GM21381 (cell line): Measurements from ENCODE around the gene C10orf105.

Experiments used
- ATAC-seq: cut with Tn5 transposase; IDR thresholded peaks from one replicate; pipeline ENCODE4 v1.9.1; 2021; ENCODE audit warnings: mild to moderate bottlenecking, moderate library complexity; ENCODE audit not compliant: unreplicated experiment

Gene C10orf105

DNA sequence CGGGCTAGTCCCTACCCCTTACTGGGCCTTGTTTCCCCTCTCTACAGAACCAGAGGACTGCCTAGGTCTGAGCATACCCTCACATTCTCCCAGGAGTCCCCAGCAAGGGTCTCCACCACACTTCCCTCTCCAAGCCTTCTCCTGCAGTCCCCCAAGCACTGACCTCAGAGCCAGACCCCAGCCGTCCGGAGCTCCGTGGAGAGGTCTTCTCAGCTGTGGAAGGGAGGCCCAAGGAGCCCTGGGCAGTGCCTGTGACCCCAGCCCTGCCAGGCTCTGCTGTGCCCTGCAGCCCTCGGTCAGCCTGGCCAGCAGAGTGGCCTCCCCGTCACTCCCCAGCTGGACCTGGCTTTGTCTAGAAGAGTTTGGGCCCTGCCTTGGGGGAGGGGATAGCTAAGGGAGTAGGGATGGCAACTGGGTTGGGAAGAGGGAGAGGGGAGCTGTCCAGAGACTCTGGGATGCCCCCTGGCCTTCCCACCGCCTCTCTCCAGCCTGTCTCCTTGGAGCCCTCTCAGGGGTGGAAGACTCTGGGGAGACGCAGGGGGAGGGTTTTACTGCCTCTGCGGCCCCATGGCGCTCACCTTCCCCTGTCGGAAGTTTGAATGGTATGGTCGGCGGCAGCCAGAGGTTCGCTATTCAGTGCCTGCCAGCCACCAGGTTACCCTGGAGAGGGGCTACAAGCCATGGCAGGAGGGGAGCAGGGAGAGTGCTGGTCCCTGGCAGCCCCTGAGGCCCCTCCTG lies at the start of gene C10orf105:
TSS of gene C10orf105 (minus strand) at position 315 of the 738 bp plus-strand sequence. CDS start 3,441 bp downstream, outside the sequence.
- ATAC-seq: no peak

- ATAC-seq: no peak
Measured at GRCh38 chr10:71767420-71768035, 48.0 kb upstream of the C10orf105 start.

- ATAC-seq: no peak
Measured at GRCh38 chr10:71766717-71767419, 47.3 kb upstream of the C10orf105 start.

DNA sequence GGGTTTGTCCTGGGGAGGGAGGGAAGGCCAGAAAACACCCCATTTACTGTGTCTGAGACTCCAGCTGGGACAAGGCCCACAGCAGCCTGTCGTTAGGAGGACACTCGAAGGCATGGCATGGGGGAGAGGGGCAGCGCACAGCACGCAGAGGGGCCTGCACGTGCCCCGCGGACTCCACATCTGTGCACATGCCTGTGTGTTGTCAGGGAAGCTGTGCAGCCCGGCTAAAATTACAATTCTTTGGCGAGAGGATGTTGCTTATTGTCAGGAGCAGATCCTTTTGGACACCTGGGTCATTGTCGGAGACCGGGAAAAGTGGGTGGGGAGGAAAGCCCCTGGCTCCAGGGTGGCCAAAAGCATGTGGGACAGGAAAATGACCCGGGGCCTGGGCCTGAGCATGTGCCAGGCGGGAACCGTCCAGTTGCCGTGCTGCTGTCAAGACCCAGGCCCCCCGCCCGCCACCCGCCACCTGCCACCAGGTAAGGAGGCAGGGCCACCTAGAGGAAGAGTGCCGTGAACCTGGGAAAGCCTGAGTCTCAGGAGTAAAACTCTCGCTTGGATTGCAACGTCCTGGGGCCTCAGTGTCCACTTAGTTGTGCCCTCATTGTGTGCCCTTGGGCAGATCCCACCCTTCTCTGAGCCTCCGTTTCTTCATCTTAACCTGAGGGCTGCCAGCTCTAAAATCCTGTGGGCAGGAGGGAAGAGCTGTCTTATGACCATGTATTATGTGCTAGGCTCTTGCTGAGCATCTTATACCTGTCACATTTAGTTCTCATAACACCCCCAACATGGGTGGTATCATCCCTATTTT lies 46.5 kb upstream of the C10orf105 start:
- no peak for ATAC-seq

DNA sequence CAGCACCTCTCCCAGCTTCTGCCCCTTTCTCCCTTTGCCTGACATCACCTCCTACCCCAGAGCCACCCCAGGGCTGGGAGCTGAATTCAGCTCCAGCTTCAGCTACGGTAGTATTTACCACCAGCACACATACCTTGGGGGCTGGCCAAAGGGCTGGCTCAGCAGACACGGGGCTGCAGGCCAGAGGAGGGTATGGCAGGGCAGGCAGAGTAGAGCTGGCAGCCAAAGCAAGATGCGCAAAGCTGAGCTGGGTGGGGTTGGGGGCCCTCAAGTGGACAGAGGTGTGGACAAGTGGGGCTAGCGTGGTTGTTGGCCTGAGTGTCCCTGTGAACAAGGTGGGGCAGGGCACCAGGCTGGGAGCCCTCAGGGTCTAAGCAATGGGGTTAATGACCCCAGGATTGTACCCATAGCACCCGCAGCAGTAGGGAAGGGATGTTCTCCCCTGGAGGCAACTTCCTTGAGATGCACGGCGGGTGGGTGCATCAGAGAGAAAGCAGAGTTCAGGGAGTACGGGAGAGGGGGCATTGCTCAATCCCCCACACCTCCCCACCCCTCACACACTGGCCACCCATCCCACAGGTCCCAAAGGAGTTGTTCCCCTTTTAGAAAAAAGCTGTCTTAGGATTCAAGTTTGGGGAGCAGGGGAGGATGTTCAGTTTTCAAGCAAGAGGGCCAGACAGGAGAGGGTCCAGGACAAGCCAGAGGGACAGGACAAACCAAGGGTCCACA lies 45.8 kb upstream of the C10orf105 start:
- no peak for ATAC-seq

GRCh38 chr10:71763352-71764127 lies 44.0 kb upstream of the C10orf105 start:
- no peak for ATAC-seq

DNA sequence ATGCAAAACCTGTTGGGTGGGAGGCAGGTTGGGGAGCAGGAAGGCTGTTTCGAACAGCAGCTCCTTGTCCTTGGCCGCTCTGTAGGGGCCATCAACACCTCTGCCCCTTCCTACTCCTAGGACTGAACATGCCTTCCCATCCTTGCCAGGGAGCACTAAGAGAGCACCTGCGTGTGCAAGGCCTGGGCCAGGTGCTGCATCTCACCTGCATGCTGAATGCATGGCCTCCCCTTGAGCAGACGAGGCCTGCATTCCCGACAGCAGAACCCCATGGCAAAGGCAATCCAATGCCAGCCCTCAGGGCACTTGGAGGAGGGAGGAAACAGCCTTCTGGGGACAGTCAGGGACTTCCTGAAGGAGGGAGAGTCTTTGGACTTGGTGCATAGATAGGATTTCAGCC lies 42.7 kb upstream of the C10orf105 start:
- no peak for ATAC-seq

DNA sequence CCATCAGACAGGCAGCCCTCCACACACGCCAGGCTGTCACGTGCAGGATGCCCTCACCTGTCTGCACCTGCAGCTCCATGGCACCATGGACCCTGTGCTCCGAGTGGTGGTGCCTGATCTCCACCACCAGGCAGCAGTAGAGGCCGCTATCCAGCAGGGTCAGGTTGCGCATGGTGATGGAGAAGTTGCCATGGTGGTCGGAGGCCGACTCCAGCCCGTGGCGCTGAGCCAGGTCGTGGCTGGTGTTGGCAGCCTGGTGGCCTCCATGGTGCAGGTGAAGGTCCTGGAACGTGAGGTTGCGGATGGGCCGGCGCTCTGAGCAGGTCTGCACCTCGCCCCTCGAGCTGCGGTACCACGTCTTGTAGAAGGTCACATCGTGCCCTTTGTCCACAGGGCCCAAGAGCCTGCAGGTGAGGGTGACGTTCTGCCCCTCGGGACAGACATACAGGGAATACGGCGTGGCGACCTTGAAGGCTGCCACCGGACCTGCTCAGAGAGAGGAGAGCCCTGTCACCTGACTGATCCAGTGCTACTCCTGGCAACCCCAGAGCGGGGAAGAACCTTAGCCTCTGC lies 42.0 kb upstream of the C10orf105 start:
- ATAC-seq: no peak

GRCh38 chr10:71761105-71761511 lies 41.5 kb upstream of the C10orf105 start:
- no peak for ATAC-seq

GRCh38 chr10:71757399-71757922 lies 37.9 kb upstream of the C10orf105 start:
- no peak for ATAC-seq

DNA sequence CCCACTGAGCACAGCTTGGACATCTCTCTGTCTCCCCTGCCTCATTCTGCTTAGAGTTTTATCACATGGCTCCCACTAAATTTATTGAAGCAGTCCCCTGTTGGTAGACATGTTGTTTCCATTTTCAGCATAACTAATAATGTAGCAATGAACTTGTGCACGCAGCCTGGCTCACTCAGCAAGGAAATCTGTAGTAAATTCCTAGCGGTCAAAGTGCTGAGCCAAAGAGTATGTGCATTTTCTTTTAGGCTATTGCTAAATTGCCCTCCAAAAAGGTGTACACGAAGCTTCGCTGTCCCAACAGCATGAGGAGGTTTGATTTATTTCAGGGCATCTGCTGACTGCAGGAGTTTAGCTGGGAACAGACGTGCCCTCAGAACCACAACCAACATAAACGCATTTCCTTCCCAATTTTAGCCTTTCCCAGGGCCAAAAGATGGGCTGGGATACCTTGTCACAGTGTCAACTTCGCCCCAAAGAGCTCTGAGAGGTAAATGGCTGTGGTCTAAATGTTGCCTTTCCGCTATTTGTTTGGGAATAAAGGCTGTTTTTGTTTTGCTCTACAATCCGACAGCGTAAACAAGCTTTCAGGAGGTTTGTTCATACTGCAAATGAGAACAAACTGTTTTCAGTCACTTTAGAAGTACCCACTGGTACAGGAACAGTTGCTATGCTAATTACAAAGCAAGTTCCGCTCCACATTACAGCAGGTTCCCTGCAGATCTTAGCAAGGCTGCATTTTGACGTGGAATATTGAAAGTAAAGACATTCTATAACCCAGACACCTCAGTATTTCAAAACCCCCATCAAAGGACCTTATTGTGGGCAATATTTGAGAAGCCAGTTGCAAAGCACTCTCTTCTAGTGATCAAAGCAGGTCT lies 37.0 kb upstream of the C10orf105 start:
- no peak for ATAC-seq

- ATAC-seq: no peak
Measured at GRCh38 chr10:71755179-71755879, 35.8 kb upstream of the C10orf105 start.

GRCh38 chr10:71754562-71754961 lies 35.0 kb upstream of the C10orf105 start:
- ATAC-seq: no peak

DNA sequence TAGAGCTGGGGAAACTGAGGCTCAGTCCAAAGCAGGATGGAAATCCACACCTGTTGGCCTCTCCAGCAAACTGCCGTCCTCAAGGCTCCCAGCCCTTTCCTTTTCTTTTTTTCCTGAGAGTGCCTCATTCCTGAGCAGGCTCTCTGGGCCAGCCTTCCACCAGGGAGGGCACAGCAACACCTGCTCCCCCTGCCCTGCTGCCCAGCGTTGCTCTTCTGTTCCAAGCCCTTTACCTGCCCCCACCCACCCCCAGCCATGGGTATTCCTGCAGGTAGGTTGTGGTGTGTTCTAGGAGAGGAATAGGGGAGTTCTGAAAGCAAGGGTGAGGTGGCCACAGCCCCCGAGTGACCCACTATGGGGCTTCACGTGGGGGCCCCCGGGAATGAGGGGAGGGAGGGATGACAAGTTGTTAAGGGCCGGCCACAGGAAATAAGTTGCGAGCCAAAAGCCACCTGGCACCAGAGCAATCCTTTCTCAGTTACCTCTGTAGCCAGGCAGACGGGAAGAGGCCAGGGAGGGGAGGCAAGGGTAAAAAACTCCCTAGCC lies 34.5 kb upstream of the C10orf105 start:
- no peak for ATAC-seq

DNA sequence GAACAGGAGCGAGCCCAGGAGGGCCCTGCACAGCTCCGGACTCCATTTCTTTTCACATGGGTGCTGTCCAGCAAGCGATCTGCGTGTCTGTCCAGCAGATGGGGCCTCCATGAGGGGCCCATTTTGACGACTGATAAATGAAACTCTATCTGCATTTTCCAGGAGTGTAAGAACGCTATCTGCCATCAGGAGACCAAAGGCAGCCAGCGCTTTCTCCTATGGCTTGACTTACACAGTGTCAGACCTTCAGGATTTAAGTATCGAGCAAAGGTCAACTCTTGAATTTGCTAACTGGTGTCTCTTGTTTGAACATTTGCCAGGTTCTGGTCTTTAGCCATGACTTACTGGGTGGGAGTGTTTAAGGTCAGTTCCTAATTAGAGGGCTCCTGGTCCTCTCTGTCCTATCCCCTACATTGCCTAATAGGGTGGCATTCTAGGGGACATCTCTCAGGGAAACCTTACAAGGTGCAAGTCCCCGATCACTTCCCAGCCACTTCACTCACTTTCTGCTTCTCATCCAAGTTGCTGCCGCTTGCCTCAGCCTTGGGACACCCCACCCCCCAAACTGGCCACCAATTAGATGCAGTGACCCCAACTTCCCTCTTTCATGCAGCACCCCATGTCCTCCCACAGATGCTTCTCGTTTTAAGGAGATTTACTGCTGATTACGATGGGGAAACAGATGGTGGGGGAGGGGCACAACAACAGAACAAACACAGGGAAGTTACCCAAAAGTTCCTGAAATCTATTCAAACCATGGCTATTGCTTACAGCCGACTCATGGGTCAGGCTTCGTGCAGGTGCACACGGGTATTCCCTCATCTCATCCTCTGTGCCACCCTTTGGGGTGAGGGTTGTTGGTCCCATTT lies 33.7 kb upstream of the C10orf105 start:
- no peak for ATAC-seq

- ATAC-seq: no peak
Measured at GRCh38 chr10:71752391-71753090, 33.0 kb upstream of the C10orf105 start.
